ENCODE measurements around the gene SULT6B1. TPM values are rescaled to one million over a fixed set of nuclear protein-coding genes. Genes with fewer than 3 reads are reported as not detected.

SULT6B1 gene
- polyA plus RNA-seq, 1 experiment: not detected

- no peak for TF ChIP-seq CTCF (IDR thresholded peaks at IDR 0.05; ENCODE audit: insufficient read depth, low read depth, low read length)
- peaks cover 4% of the 10 kb centered on the region; the same call in 1 of the 2 replicates for H3K36me3 ChIP-seq (ENCODE audit: control insufficient read depth, insufficient read depth, low read length)
- H3K27me3 ChIP-seq (ENCODE audit: control insufficient read depth, insufficient read depth, low read length): no peaks in the 10 kb centered on the region
- DNase-seq (ENCODE audit: low read depth): no peak
- H3K4me3 ChIP-seq (ENCODE audit: low read depth, low read length): no peak overlapping the region
- ChIA-PET POLR2A (interaction anchor here (0.5 kb wide), 1 partner anchor 85 kb away, joined by 3 read pairs; no protein-coding TSS in a partner anchor), CTCF (interaction anchor here (0.5 kb wide), 1 partner anchor 182 kb away, joined by 3 read pairs; no protein-coding TSS in a partner anchor)
Observed at GRCh38 chr2:37119157-37119556, 69.3 kb downstream of the SULT6B1 start.

Other genes starting within 250 kb of the SULT6B1 start
- gene STRN, start 222.1 kb downstream of the SULT6B1 start, polyA plus RNA-seq (2011; rRNA removed): 8.5 and 18.0 TPM in 2 replicates
- gene HEATR5B, start 104.3 kb downstream of the SULT6B1 start, polyA plus RNA-seq (2011; rRNA removed): 10.4 and 17.3 TPM in 2 replicates
- gene GPATCH11, start 104.2 kb downstream of the SULT6B1 start, polyA plus RNA-seq (2011; rRNA removed): 2.0 and 4.0 TPM in 2 replicates
- gene EIF2AK2, start 31.7 kb downstream of the SULT6B1 start, polyA plus RNA-seq (2011; rRNA removed): 9.3 and 18.6 TPM in 2 replicates
- 24.6 and 40.0 TPM in 2 replicates for gene CEBPZOS, start 7.8 kb upstream of the SULT6B1 start, polyA plus RNA-seq (2011; rRNA removed)
- 3.7 and 9.0 TPM in 2 replicates for gene CEBPZ, start 42.9 kb upstream of the SULT6B1 start, polyA plus RNA-seq (2011; rRNA removed)
- gene NDUFAF7, start 43.0 kb upstream of the SULT6B1 start, polyA plus RNA-seq (2011; rRNA removed): 9.5 and 17.3 TPM in 2 replicates
- gene PRKD3, start 136.2 kb upstream of the SULT6B1 start, polyA plus RNA-seq (2011; rRNA removed): 12.7 and 21.9 TPM in 2 replicates
- 15.9 and 18.1 TPM in 2 replicates for gene QPCT, start 156.0 kb upstream of the SULT6B1 start, polyA plus RNA-seq (2011; rRNA removed)